Activated CD8-positive, alpha-beta memory T cell treated with anti-CD3 and anti-CD28 coated beads, Interleukin-2, amount 50 U/mL, for 24 hours (primary cell): ENCODE data around the gene MARK2.
"Not testable (repeated sequence)": the region's sequence is repeated elsewhere in the genome, so short reads cannot be mapped to it uniquely, and the experiment has no call there.

ENCODE experiments used
- DNase-seq: peaks from one replicate; pipeline ENCODE4 v3.0.0-alpha.2; 2020; ENCODE audit errors: extremely low read depth

The MARK2 gene

DNA sequence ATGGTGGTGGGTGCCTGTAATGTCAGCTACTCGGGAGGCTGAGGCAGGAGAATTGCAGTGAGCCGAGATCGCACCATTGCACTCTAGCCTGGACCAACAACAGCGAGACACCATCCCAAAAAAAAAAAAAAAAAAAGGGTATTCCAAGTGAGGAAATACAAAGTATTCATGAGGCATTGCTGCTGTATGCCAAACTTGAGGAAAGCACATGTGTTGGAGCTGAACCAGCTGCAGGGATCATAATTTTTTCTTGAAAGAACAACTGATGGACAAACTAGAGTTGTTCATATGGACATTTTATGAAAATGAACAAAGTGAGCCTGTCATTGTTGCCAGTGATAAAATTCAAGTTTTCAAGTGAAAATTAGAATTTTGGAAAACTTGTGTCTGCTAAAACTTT is 15.8 kb downstream of the MARK2 start:
- DNase-seq = no peak

- DNase-seq = no peak
Observed at GRCh38 chr11:63855975-63856374, 17.1 kb downstream of the MARK2 start.

- DNase-seq = no peak
Observed at GRCh38 chr11:63858628-63859550, 20.0 kb downstream of the MARK2 start.

DNA sequence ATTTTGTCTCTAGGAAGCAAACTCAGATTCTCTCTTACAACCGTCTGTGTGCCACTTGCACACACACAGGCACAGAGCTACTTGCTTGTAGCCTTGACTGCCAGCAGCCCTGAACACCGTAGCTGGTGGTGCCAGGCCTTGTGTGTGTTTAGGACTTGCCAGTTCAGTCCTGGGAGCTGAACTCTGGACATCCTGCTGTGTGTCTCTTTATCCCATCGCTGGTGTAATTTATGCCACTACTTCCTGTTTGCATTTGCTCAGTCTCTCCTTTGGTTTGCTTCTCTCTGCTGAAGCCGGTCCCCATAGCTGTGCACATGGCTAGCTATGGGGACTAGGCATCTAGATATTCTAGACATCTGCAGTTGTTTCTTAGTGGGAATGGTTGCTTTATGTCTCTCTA is 24.0 kb downstream of the MARK2 start:
- no peak for DNase-seq

- DNase-seq = not testable (repeated sequence)
Observed at GRCh38 chr11:63863620-63864019, 24.7 kb downstream of the MARK2 start.

DNA sequence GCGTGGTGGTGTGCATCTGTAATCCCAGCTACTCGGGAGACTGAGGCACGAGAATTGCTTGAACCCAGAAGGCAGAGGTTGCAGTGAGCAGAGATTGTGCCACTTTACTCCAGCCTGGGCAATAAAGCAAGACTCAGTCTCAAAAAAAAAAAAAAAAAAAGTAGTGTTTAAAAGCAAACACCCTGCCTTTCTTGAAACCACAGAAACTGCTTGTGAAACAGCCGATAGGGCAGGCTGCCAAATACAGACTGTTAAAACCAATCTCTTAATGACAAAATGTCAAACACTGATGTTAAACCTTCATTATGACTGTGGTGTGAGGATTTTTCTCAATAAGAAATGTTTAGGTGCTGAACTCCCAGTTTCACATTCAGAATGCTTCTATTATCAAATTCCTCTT is 27.3 kb downstream of the MARK2 start:
- DNase-seq = peak; percentile 76

DNA sequence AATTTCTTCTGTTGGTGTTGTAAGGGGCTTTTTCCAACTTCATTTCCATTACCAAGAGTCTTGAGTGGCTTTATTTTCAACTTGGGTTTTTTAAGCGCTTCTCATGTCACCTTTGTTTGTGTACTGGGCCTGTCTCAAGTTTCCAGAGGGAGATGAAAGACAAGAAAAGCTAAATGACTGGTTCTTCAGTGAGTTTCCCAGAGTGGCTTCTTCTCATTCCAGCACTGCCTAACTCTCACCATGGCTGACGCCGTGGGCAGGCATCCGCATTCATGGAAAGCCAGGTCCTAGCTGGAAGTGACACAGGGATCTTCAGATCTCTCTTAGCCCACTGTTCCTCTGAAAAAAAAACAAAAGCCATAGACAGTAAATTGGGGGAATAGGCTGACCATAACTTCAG is 28.6 kb downstream of the MARK2 start:
- no peak for DNase-seq

DNA sequence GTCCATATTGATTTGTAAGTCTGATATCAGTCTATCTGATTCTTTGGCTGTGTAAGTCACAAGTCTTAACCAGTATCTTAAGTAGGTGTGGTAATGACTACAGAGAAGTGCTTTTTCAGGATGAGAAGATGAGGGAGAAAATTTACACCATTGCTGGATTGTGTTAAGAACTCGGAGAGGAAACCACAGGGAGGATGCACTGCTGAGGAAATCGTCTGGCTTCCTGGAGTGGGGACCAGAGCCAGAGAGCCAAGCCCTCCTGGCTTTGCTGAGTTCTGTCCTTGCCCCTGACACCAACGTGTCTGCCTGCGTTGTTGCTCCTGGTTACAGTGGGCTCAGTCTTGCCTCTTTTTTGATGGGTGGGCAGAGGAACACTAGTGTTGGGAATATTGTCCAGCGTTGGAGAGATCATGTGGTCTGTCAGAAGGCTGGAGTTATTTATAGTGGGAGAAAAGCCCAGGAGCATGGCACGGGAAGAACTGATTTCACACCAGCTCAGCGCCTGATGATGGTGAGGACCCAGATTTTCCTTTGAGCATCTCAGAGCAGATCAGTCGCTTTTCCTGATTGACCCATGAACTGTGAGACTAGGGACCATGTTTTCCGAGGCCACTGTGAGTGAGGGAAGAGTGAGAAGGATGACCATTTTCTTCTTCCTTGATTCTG is 29.6 kb downstream of the MARK2 start:
- no peak for DNase-seq

- DNase-seq = no peak
Observed at GRCh38 chr11:63869171-63869591, 30.3 kb downstream of the MARK2 start.

- no peak for DNase-seq
Observed at GRCh38 chr11:63869683-63870082, 30.8 kb downstream of the MARK2 start.

DNA sequence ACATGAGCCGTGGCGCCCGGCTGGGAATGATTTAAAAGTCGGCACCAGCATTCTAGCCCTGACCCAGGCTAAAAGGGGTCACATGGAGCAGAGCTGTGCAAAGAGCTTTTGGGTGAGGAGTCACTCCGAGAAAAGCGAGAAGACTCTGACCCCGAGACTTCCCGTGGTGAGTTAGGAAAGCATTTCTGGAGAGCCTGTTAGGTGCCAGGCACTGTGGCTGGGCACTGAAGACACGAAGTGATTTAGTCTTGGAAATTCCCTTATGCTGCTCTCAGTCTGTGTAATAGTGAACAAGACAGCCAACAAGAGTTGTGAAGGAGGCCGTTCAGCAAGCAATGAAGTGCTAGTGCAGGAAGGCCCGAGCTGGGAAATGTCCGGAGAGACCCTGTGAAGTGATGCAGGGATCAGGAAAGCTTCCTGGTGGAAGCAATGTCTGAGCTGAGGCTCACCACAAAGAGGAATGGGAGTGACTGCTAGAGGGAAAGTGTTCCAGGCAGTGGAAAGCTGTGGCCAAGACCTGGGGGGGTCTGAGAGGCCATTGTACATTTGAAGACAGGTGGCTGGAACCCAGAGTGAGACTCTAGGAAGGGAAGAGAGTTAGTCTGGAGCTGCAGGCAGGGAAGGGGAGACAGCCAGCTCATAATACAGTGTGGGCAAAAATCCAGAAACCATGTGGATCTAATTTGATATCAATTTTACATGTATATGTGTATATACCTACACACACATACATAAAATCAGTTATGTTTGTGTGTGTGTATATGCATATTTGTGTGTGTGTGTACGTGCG is 31.6 kb downstream of the MARK2 start:
- no peak for DNase-seq

DNA sequence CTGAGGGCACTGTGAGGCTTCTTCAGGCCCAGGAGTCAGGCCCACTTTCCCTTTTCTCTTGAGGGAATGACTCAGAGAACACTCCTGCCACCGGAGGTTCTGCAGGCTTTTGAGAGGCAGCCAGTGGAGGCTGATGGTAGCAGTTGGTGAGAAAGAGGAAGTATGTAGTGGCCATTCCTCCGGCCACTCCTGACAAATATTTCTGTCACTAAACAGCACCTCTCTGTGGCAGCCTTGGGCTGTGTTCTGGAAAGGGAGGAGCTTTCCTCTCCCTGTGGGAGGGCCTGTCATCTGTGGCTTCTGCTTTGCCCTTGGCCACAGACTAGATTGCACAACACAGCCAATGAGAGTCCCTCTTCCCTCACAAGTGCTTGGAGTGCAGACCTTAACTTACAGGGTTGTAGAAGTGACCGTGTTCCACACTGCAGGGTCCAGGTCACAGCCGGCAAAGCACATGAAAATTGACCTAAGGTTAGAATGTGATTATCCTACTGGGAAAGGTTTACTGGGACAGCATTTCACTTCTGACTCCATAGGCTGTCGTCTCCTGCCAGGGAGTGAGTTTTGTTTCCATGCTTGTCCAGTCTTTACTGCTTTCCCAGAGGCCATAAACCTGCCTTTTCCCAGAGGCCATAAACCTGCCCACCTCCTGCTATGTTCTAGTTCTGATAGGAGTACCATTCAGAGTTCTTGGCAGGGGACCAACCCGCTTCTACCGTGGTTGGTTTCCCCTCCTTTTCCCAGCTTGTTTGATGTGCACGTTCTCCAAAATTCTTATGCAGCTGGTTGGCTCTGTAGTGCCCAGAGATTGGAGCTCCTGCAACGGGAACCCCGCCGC is 33.3 kb downstream of the MARK2 start:
- no peak for DNase-seq

DNA sequence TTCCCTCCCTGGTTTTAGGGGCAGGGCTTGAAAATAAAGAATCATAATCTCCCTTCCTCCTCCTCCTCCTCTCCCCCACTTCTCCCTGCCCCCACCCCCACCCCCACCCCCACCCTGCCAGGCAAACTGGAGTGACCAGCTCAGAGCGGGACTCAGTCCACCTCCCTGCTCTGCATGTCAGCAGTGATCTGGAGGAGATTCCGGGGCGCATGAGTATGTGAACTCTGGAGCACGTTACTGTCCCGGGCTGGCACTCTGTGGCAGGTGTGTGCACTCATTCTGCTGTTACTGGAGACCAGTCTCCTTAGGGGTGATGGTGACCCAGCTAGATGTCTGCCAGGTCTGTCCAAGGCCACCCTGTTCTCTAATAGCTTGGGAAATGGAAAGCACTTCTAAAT is 33.9 kb downstream of the MARK2 start:
- DNase-seq = no peak

DNA sequence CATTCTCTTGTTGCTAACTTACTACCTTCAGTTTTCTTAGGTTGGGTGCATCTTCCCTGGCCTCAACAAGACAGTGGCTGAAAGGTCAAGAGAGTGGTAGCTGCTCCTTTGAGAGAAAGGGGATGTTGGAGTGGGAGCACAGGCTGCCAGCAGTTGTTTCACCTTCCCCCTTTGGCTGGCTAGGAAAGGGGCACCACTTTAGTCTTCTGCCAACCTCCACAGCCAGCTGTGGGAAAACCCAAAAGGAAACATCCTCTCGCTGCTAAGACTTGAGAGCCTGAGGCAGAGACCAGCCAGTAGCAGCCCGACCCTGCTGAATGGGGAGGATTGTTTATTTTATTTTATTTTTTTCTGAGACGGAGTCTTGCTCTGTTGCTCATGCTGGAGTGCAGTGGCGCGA is 34.4 kb downstream of the MARK2 start:
- no peak for DNase-seq

DNA sequence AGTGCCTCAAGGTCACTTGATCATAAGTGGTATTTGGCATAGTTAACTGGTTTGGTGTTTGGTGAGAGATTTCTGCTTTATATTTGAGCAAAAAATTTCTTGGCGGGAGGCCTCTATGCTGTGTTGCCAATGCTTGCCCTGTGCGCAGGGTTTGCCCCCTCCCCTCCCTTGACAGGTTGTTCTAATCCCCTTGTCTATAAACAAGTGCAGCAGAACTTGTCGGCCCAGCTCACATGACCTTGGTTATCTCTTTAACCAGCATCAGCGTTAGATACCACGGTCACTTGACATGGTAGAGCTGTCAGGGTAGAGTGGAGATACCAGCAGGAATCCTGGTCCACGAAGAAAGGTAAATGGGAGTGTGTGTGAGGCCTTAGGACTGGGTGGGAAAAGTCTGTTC is 35.6 kb downstream of the MARK2 start:
- no peak for DNase-seq

- no peak for DNase-seq
Observed at GRCh38 chr11:63875506-63876065, 36.7 kb downstream of the MARK2 start.

DNA sequence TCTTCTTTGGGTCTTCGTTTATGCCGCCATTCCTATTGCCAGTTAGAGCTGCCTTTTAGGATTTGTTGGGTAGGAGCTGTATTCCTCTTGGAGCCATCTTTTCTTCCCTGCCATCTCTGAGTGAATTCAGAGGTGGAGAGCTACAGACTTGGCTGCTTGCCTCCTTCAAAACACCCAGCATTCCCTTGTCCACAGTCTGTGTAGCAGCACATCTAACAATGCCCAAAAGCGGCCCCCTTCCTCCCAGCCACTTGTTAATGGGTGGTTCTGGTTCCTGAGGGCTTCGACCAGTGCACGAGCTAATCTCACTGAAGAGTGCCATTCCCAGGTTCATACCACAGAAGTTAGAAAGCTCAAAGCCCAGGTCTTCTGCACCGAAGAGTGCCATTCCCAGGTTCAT is 37.7 kb downstream of the MARK2 start:
- DNase-seq = no peak

GRCh38 chr11:63877658-63878241 is 38.8 kb downstream of the MARK2 start:
- no peak for DNase-seq

GRCh38 chr11:63879598-63880402 is 40.9 kb downstream of the MARK2 start:
- no peak for DNase-seq

DNA sequence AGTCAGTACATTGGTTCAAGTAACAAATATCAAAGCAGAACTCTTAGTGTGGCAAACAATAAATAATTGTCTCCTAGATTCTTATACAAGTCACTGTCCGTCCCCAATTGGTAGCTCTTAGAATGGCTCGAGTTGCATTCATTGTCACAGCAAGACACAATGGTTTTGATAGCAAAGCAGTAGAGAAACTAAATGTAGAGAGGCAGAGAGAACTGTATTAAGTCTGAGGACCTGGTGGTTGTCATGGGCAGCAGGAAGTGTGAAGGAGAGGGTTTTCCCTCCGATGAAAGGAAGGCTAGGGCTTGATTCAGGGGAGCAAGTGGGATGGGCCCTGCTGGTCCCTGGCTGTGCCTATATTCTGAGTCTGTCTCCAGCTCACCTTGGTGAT is 41.5 kb downstream of the MARK2 start:
- no peak for DNase-seq
